Measurements from ENCODE around the gene CABP1. TPM values are rescaled to one million over a fixed set of nuclear protein-coding genes. Genes with fewer than 3 reads are reported as not detected.

The CABP1 gene
- total RNA-seq, 2 experiments from 2014 or later = 0.50 to 1.1 TPM

GRCh38 chr12:120713861-120714482, 73.5 kb downstream of the CABP1 start:
- POLR2A ChIA-PET = no interaction called here
- Mint-ChIP-seq H3K9me3 (no peaks in the 10 kb centered on the region), H3K4me3 (no peak overlapping the region), H3K27me3 (no peaks in the 10 kb centered on the region), H3K36me3 (ENCODE audit: low read depth) (peaks cover 38% of the 10 kb centered on the region), H3K27ac (peak overlapping the region; percentile 35), H3K4me1 (ENCODE audit: low read depth) (peaks cover 34% of the 10 kb centered on the region)
- CTCF ChIA-PET = interaction anchor here (1.0 to 5.4 kb wide), 4 partner anchors 11 to 132 kb away, joined by 3 to 40 read pairs (median 7); partner anchors contain the start of genes ACADS and POP5
- DNase-seq = peak; percentile 85
- peak; percentile 93 for TF ChIP-seq CTCF (IDR thresholded peaks at IDR 0.05)
- ATAC-seq = peak; percentile 74
- intact Hi-C loops (cut with micrococcal nuclease) = loop anchor here (5.0 kb wide), 2 partner anchors 67 to 132 kb away; partner anchors contain the start of gene POP5

Other genes with a start within 250 kb of the CABP1 start
- gene COX6A1, start 202.5 kb upstream of the CABP1 start, total RNA-seq = 100 to 1,000 TPM; 396 to 406 TPM
- gene TRIAP1, start 194.2 kb upstream of the CABP1 start, total RNA-seq = 10 to 100 TPM; 43.1 to 45.1 TPM
- 10 to 100 TPM; 32.2 to 39.3 TPM for gene GATC, start 194.2 kb upstream of the CABP1 start, total RNA-seq
- gene SRSF9, start 170.9 kb upstream of the CABP1 start, total RNA-seq = 100 to 1,000 TPM; 225 to 236 TPM
- gene DYNLL1, start 144.5 kb upstream of the CABP1 start, total RNA-seq = 100 to 1,000 TPM; 126 to 137 TPM
- 10 to 100 TPM; 34.4 to 35.5 TPM for gene COQ5, start 111.5 kb upstream of the CABP1 start, total RNA-seq
- gene RNF10, start 106.3 kb upstream of the CABP1 start, total RNA-seq = 100 to 1,000 TPM; 155 to 159 TPM
- gene POP5, start 59.2 kb upstream of the CABP1 start, total RNA-seq = 10 to 100 TPM; 44.3 to 51.1 TPM
- 10 to 100 TPM; 79.2 to 79.4 TPM for gene MLEC, start 46.5 kb downstream of the CABP1 start, total RNA-seq
- 10 to 100 TPM; 23.8 to 24.3 TPM for gene UNC119B, start 69.8 kb downstream of the CABP1 start, total RNA-seq
- gene ACADS, start 85.2 kb downstream of the CABP1 start, total RNA-seq = 10 to 100 TPM; 17.4 to 18.1 TPM

Data from activated CD8-positive, alpha-beta T cell treated with anti-CD3 and anti-CD28 coated beads for 36 hours (primary cell).